DND-41 (cell line): ENCODE measurements around the gene PNPLA2.

Experiments used
- ATAC-seq: fragments of 200-7000 bp; cut with Tn5 transposase; 3 replicates; pipeline ENCODE4 v1.9.1; 2021; ENCODE audit warnings: low read depth; ENCODE audit not compliant: insufficient read depth
- DNase-seq: peaks from one replicate; pipeline ENCODE4 v3.0.0-alpha.2; 2020
- H2AFZ ChIP-seq: 2 replicates; pipeline ENCODE4 v1.6.0; 2012; ENCODE audit warnings: low read depth, low read length
- H3K27ac ChIP-seq: 2 replicates; pipeline ENCODE4 v1.5.1; 2012; ENCODE audit warnings: low read length, inconsistent platforms
- H3K27me3 ChIP-seq: fragments of 200-600 bp; sonication (generic); 2 replicates; pipeline ENCODE4 v1.6.0; 2012; ENCODE audit warnings: low read length, mild to moderate bottlenecking, inconsistent platforms; ENCODE audit not compliant: insufficient read depth, poor library complexity
- H3K36me3 ChIP-seq: 2 replicates; pipeline ENCODE4 v1.5.1; 2012; ENCODE audit warnings: low read length, inconsistent platforms; ENCODE audit not compliant: insufficient read depth
- H3K4me1 ChIP-seq: 2 replicates; pipeline ENCODE4 v1.5.1; 2012; ENCODE audit warnings: mild to moderate bottlenecking, low read length; ENCODE audit not compliant: insufficient read depth
- H3K4me2 ChIP-seq: 2 replicates; pipeline ENCODE4 v1.6.0; 2012; ENCODE audit warnings: mild to moderate bottlenecking, moderate library complexity, low read length, inconsistent platforms; ENCODE audit not compliant: insufficient read depth
- H3K4me3 ChIP-seq, 2 experiments: fragments of 200-600 bp in 1 of 2; shearing (Covaris generic) in 1 of 2; 2 replicates each; pipeline ENCODE4 v1.5.1; 2012 to 2016; ENCODE audit warnings: inconsistent platforms in 2 of 2, low read length in 2 of 2, mild to moderate bottlenecking in 2 of 2, low read depth in 1 of 2, moderate library complexity in 1 of 2
- H3K79me2 ChIP-seq: 2 replicates; pipeline ENCODE4 v1.6.0; 2012; ENCODE audit warnings: low read length, inconsistent platforms; ENCODE audit not compliant: insufficient read depth
- H3K9ac ChIP-seq: 2 replicates; pipeline ENCODE4 v1.6.0; 2012; ENCODE audit warnings: low read depth, mild to moderate bottlenecking, inconsistent platforms, low read length, moderate library complexity
- H3K9me3 ChIP-seq: 2 replicates; pipeline ENCODE4 v1.5.1; 2012; ENCODE audit warnings: low read length, moderate library complexity, mild to moderate bottlenecking, inconsistent platforms; ENCODE audit not compliant: insufficient read depth, severe bottlenecking
- H4K20me1 ChIP-seq: 2 replicates; pipeline ENCODE4 v1.6.0; 2012; ENCODE audit warnings: low read length; ENCODE audit not compliant: insufficient read depth
- CTCF ChIP-seq: IDR thresholded peaks from 2 replicates; pipeline ENCODE4 v1.5.1; 2012; ENCODE audit warnings: borderline replicate concordance, low read length, moderate library complexity, mild to moderate bottlenecking; ENCODE audit not compliant: poor library complexity, severe bottlenecking; ENCODE audit errors: extremely low read depth
- EZH2 ChIP-seq: IDR thresholded peaks from 3 replicates; pipeline ENCODE4 v1.6.1; 2012; ENCODE audit warnings: borderline replicate concordance, low read depth, mild to moderate bottlenecking, moderate library complexity, low read length, inconsistent platforms; ENCODE audit not compliant: severe bottlenecking

The PNPLA2 gene

GRCh38 chr11:813072-813455 lies 5.7 kb upstream of the PNPLA2 start:
- ATAC-seq (no peak), DNase-seq (no peak)
- Histone ChIP-seq H2AFZ (no peak overlapping the region), H3K27me3 (no peaks in the 10 kb centered on the region), H3K9ac (no peak overlapping the region), H3K27ac (no peak overlapping the region), H3K4me3 (no peak overlapping the region), H3K9me3 (no peaks in the 10 kb centered on the region), H3K79me2 (peaks cover 40% of the 10 kb centered on the region), H3K36me3 (peaks cover 39% of the 10 kb centered on the region), H3K4me2 (no peak overlapping the region), H3K4me1 (peaks cover 32% of the 10 kb centered on the region), H4K20me1 (peaks cover 45% of the 10 kb centered on the region)
- TF ChIP-seq EZH2 (no peak), CTCF (no peak)

- peaks cover 39% of the 10 kb centered on the region for H3K36me3 ChIP-seq
- H3K27ac ChIP-seq: no peak overlapping the region
- H3K9ac ChIP-seq: no peak overlapping the region
- H4K20me1 ChIP-seq: peaks cover 45% of the 10 kb centered on the region
- H3K27me3 ChIP-seq: no peaks in the 10 kb centered on the region
- H3K79me2 ChIP-seq: peaks cover 35% of the 10 kb centered on the region
- peaks cover 28% of the 10 kb centered on the region for H3K4me1 ChIP-seq
- no peaks in the 10 kb centered on the region for H3K9me3 ChIP-seq
- TF ChIP-seq EZH2 (no peak), CTCF (no peak)
- ATAC-seq: no peak
- no peak overlapping the region for H2AFZ ChIP-seq
- DNase-seq: no peak
- no peak overlapping the region; the same call in 1 of the 2 replicates for H3K4me2 ChIP-seq
- H3K4me3 ChIP-seq: no peak overlapping the region
Measured at GRCh38 chr11:813456-814096, 5.1 kb upstream of the PNPLA2 start.

GRCh38 chr11:815675-816432 lies 2.9 kb upstream of the PNPLA2 start:
- peaks cover 32% of the 10 kb centered on the region for H3K36me3 ChIP-seq
- H4K20me1 ChIP-seq: peaks cover 44% of the 10 kb centered on the region
- peaks cover 38% of the 10 kb centered on the region for H3K4me1 ChIP-seq
- no peaks in the 10 kb centered on the region for H3K9me3 ChIP-seq
- H2AFZ ChIP-seq: no peak overlapping the region
- no peaks in the 10 kb centered on the region for H3K27me3 ChIP-seq
- no peak for TF ChIP-seq EZH2
- TF ChIP-seq CTCF: no peak
- H3K79me2 ChIP-seq: peaks cover 28% of the 10 kb centered on the region
- ATAC-seq (no peak), DNase-seq (no peak)
- no peak overlapping the region for H3K4me2 ChIP-seq
- no peak overlapping the region for H3K4me3 ChIP-seq
- H3K9ac ChIP-seq: no peak overlapping the region
- no peak overlapping the region for H3K27ac ChIP-seq
